A673 (cell line): ENCODE data around the gene RUFY2. TPM values are rescaled to one million over a fixed set of nuclear protein-coding genes. Genes with fewer than 3 reads are reported as not detected.

Source experiments
- BruUV-seq: library from RNA; stranded (reverse); fragments of 400-500 nt; replicated peaks from 2 replicates; lab custom pipeline; 2021; lab: Mats Ljungman, UMichigan
- CTCF ChIA-PET: fragments of 300-600 bp; sonication (Branson Sonifier 250); formaldehyde crosslinking; loops from one replicate; lab custom pipeline; 2022; ENCODE audit warnings: antibody characterized with exemption; lab: Charles Lee
- POLR2A ChIA-PET: fragments of 300-600 bp; sonication (Branson Sonifier 250); formaldehyde crosslinking; loops from one replicate; lab custom pipeline; 2022; ENCODE audit warnings: antibody characterized with exemption; ENCODE audit not compliant: low non-redundant PET; lab: Charles Lee
- DNase-seq: peaks from one replicate; pipeline ENCODE4 v3.0.0-alpha.2; 2015; ENCODE audit warnings: low spot score
- H3K27ac ChIP-seq: fragments of 200-600 bp; sonication (generic); 2 replicates; pipeline ENCODE4 v1.5.1; 2016; ENCODE audit warnings: mixed run types, low read depth, mild to moderate bottlenecking, mixed read lengths, antibody characterized with exemption, low read length; ENCODE audit not compliant: poor library complexity, severe bottlenecking
- H3K27me3 ChIP-seq: fragments of 200-600 bp; sonication (generic); replicated peaks from 2 replicates; pipeline ENCODE4 v1.6.1; 2017; ENCODE audit warnings: mixed run types, low read depth, mild to moderate bottlenecking, mixed read lengths, antibody characterized with exemption, low read length; ENCODE audit not compliant: insufficient read depth, poor library complexity
- H3K36me3 ChIP-seq: fragments of 200-600 bp; sonication (generic); 2 replicates; pipeline ENCODE4 v1.6.1; 2016; ENCODE audit warnings: mixed run types, mild to moderate bottlenecking, mixed read lengths, antibody characterized with exemption, low read length; ENCODE audit not compliant: insufficient read depth, poor library complexity, severe bottlenecking
- H3K4me1 ChIP-seq: fragments of 200-600 bp; sonication (generic); 2 replicates; pipeline ENCODE4 v1.6.1; 2017; ENCODE audit warnings: mixed run types, mild to moderate bottlenecking, mixed read lengths, antibody characterized with exemption, low read length; ENCODE audit not compliant: insufficient read depth, poor library complexity, severe bottlenecking
- H3K4me3 ChIP-seq: fragments of 200-600 bp; sonication (generic); 2 replicates; pipeline ENCODE4 v1.5.1; 2016; ENCODE audit warnings: low read depth, mixed run types, mild to moderate bottlenecking, mixed read lengths, low read length; ENCODE audit not compliant: poor library complexity, severe bottlenecking
- H3K9me3 ChIP-seq: fragments of 200-600 bp; sonication (generic); 2 replicates; pipeline ENCODE4 v1.6.1; 2016; ENCODE audit warnings: mixed run types, low read depth, mild to moderate bottlenecking, mixed read lengths, antibody characterized with exemption, low read length; ENCODE audit not compliant: poor library complexity, severe bottlenecking
- EZH2 ChIP-seq: fragments of 200-600 bp; sonication (generic); IDR thresholded peaks from 2 replicates; pipeline ENCODE4 v1.6.1; 2017; ENCODE audit warnings: borderline replicate concordance, low read depth, mild to moderate bottlenecking, mixed read lengths, antibody characterized with exemption, low read length; ENCODE audit not compliant: poor library complexity, severe bottlenecking
- intact Hi-C: fragments of 100-400 bp; cut with micrococcal nuclease; formaldehyde crosslinking; loops from one replicate; pipeline ENCODE4 v1.10.0; 2022; ENCODE audit not compliant: unreplicated experiment
- total RNA-seq: library from RNA; stranded (reverse); gene quantifications from 2 replicates; pipeline ENCODE4 v1.2.3, GENCODE V29; 2021
- TF ChIP-seq, protein P1 (sequence below): fragments of 300-800, 200-600 bp; sonication (generic); conservative IDR thresholded peaks from 2 replicates; pipeline ENCODE4 v1.5.1; 2017; ENCODE audit warnings: low read depth, mild to moderate bottlenecking, antibody characterized with exemption, low read length, moderate library complexity, mixed read lengths

The RUFY2 gene
- total RNA-seq, 1 experiment from 2014 or later = 25.8 TPM

DNA sequence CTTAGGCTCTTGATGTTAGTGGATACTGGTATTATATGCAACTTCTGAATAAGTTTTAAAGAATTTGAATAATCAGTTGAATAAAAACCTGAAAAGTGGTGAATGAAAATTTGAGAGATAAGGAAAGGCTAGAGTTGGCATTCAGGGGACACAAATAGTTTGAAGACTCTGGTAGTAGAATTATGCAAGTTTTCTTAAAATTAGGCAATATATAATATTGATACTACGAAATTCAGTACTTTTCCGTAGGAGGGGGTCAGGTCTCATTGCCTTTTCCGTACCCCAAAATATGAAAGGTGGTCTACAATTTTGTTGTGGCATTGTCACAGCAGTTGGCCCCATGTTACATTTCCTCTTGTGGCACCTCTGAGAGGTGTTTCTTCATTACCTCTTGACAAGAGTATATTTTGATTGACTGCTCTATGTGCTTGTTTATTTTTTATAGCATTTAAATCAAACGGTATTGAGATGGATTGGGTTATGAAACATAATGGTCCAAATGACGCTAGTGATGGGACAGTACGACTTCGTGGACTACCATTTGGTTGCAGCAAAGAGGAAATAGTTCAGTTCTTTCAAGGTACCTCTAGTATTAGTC, 70.2 kb downstream of the RUFY2 start:
- ChIA-PET POLR2A (no interaction called here), CTCF (no interaction called here)
- no peak for DNase-seq
- peaks cover 69% of the 10 kb centered on the region for H3K36me3 ChIP-seq
- intact Hi-C loops = loop anchor here (10.0 kb wide), 1 partner anchor 262 kb away; the partner anchor contains the start of gene HERC4
- H3K9me3 ChIP-seq = no peaks in the 10 kb centered on the region
- peaks cover 21% of the 10 kb centered on the region for H3K4me1 ChIP-seq
- BruUV-seq = no TSS peak
- no peaks in the 10 kb centered on the region for H3K27me3 ChIP-seq
- TF ChIP-seq EZH2 = no peak
- TF ChIP-seq, protein P1, sequence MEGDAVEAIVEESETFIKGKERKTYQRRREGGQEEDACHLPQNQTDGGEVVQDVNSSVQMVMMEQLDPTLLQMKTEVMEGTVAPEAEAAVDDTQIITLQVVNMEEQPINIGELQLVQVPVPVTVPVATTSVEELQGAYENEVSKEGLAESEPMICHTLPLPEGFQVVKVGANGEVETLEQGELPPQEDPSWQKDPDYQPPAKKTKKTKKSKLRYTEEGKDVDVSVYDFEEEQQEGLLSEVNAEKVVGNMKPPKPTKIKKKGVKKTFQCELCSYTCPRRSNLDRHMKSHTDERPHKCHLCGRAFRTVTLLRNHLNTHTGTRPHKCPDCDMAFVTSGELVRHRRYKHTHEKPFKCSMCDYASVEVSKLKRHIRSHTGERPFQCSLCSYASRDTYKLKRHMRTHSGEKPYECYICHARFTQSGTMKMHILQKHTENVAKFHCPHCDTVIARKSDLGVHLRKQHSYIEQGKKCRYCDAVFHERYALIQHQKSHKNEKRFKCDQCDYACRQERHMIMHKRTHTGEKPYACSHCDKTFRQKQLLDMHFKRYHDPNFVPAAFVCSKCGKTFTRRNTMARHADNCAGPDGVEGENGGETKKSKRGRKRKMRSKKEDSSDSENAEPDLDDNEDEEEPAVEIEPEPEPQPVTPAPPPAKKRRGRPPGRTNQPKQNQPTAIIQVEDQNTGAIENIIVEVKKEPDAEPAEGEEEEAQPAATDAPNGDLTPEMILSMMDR = no peak
- no peak overlapping the region for H3K4me3 ChIP-seq
- H3K27ac ChIP-seq = no peak overlapping the region

DNA sequence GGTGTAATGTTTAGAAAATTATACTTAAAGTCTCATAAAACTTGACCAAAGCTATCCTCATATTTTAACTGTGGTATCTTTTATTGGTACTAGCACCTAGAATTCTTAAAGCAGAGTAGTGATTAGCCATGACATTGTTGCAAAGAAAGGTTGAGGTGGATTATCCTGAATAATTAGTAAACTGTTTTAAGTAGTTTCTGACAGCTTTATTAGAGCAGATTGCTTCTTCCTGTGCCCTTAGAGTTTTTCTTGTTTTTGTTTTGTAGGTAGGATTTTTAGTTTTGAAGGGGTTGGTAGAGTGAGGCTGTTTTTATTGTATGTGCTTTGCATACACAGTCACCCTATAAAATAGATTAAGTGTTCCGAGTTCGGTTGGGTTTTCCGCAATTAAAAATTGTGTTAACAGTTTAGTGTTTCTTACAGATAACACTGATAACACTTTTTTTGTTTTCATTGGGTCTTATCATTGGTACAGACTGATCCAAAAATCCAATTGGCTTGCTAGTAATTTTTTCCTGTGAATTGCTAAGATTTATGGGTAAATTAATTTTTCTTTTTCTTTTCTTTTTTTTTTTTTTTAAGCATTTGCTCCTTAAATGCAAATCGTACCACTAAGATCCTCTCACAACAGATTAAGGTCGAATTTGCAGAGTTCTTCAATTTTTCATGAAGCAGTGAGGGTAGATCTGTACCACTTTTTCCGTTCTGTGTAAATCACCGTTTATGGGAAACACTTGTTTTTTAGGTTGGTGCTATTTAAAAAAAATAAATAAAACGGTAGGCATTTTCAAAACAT, 72.2 kb downstream of the RUFY2 start:
- H3K36me3 ChIP-seq = peaks cover 49% of the 10 kb centered on the region
- CTCF ChIA-PET = no interaction called here
- POLR2A ChIA-PET = no interaction called here

More for the DNA sequence above, 72.2 kb downstream of the RUFY2 start:
- intact Hi-C loops = loop anchor here (10.0 kb wide), 1 partner anchor 260 kb away; the partner anchor contains the start of gene HERC4
- no peak for DNase-seq
- BruUV-seq = no TSS peak
- peaks cover 31% of the 10 kb centered on the region for H3K4me1 ChIP-seq
- H3K27me3 ChIP-seq = no peaks in the 10 kb centered on the region
- peak overlapping the region; percentile 36 for H3K27ac ChIP-seq
- H3K4me3 ChIP-seq = peak overlapping the region; percentile 94
- no peaks in the 10 kb centered on the region for H3K9me3 ChIP-seq
- TF ChIP-seq, protein P1 = no peak
- TF ChIP-seq EZH2 = no peak
